CD8-positive, alpha-beta memory T cell (primary cell): ENCODE measurements around the gene LRRC8D. TPM values are rescaled to one million over a fixed set of nuclear protein-coding genes. Genes with fewer than 3 reads are reported as not detected.
A peak's percentile ranks its signal among the peaks of the same experiment; 100 is the strongest.
"Not testable (repeated sequence)": the region's sequence is repeated elsewhere in the genome, so short reads cannot be mapped to it uniquely, and the experiment has no call there.

Experiments used
- CTCF ChIA-PET: fragments of 350-600 bp; sonication (Branson Sonifier 250); formaldehyde crosslinking; loops from one replicate; lab custom pipeline; 2021; ENCODE audit warnings: antibody characterized with exemption; lab: Charles Lee
- POLR2A ChIA-PET: fragments of 350-600 bp; sonication (Branson Sonifier 250); formaldehyde crosslinking; loops from one replicate; lab custom pipeline; 2021; ENCODE audit warnings: antibody characterized with exemption; lab: Charles Lee
- DNase-seq, 5 donors: peaks; one replicate each; pipeline versions ENCODE4 v3.0.0 to v3.0.0-alpha.2; 2020 to 2022; ENCODE audit warnings: mixed read lengths in 1 of 5
- H3K27ac ChIP-seq: one replicate; pipeline ENCODE4 v1.7.0; 2013; ENCODE audit warnings: low read depth, mild to moderate bottlenecking, low read length, moderate library complexity
- H3K27me3 ChIP-seq: 2 replicates; pipeline ENCODE4 v1.7.0; 2013; ENCODE audit warnings: low read length, mild to moderate bottlenecking; ENCODE audit not compliant: insufficient read depth, poor library complexity, severe bottlenecking
- H3K36me3 ChIP-seq: 2 replicates; pipeline ENCODE4 v1.7.0; 2013; ENCODE audit warnings: mild to moderate bottlenecking, low read length, moderate library complexity; ENCODE audit not compliant: insufficient read depth
- H3K4me1 ChIP-seq: 2 replicates; pipeline ENCODE4 v1.7.0; 2013; ENCODE audit warnings: mild to moderate bottlenecking, low read length, moderate library complexity; ENCODE audit not compliant: insufficient read depth
- H3K4me3 ChIP-seq: 2 replicates; pipeline ENCODE4 v1.7.0; 2013; ENCODE audit warnings: mild to moderate bottlenecking, low read length
- H3K9me3 ChIP-seq: 2 replicates; pipeline ENCODE4 v1.7.0; 2013; ENCODE audit warnings: mild to moderate bottlenecking, low read length
- H3K27ac Mint-ChIP-seq, 8 donors: one replicate each; pipeline ENCODE4 v1.8.0; 2020 to 2021; ENCODE audit warnings: mixed read lengths in 8 of 8, mild to moderate bottlenecking in 6 of 8, inconsistent platforms in 3 of 8, moderate library complexity in 3 of 8
- H3K27me3 Mint-ChIP-seq, 2 donors: one replicate each; pipeline ENCODE4 v1.8.0; 2020 to 2021; ENCODE audit warnings: mixed read lengths in 2 of 2, mild to moderate bottlenecking in 1 of 2, moderate library complexity in 1 of 2
- H3K36me3 Mint-ChIP-seq, 3 donors: one replicate each; pipeline ENCODE4 v1.8.0; 2020 to 2021; ENCODE audit warnings: mixed read lengths in 3 of 3, inconsistent platforms in 1 of 3, mild to moderate bottlenecking in 1 of 3
- H3K4me1 Mint-ChIP-seq, 3 donors: one replicate each; pipeline ENCODE4 v1.8.0; 2020 to 2021; ENCODE audit warnings: mixed read lengths in 3 of 3, inconsistent platforms in 1 of 3, mild to moderate bottlenecking in 1 of 3
- H3K4me3 Mint-ChIP-seq, 7 donors: one replicate each; pipeline ENCODE4 v1.8.0; 2020 to 2021; ENCODE audit warnings: mixed read lengths in 7 of 7, mild to moderate bottlenecking in 6 of 7, moderate library complexity in 4 of 7, inconsistent platforms in 2 of 7
- H3K9me3 Mint-ChIP-seq, 5 donors: one replicate each; pipeline ENCODE4 v1.8.0; 2020 to 2022; ENCODE audit warnings: mixed read lengths in 5 of 5, mild to moderate bottlenecking in 3 of 5, moderate library complexity in 2 of 5, inconsistent platforms in 1 of 5
- polyA plus RNA-seq: library from polyadenylated mRNA; unstranded; fragments of 300-500 nt; fragmentation: Illumina TruSeq; gene quantifications from one replicate; pipeline ENCODE4 v1.2.3, GENCODE V29; 2021
- total RNA-seq, 2 experiments: library from RNA; stranded (reverse); gene quantifications; one replicate each; pipeline ENCODE4 v1.2.3, GENCODE V29; 2021

LRRC8D gene
- total and polyA plus RNA-seq, 3 experiments from 2014 or later: 39.0 to 56.3 (median 41.9) TPM

GRCh38 chr1:89919174-89919573 lies 98.3 kb downstream of the LRRC8D start:
- Histone ChIP-seq H3K36me3 (no peaks in the 10 kb centered on the region), H3K4me1 (no peaks in the 10 kb centered on the region), H3K27me3 (no peaks in the 10 kb centered on the region), H3K27ac (no peak overlapping the region), H3K4me3 (no peak overlapping the region), H3K9me3 (no peaks in the 10 kb centered on the region)
- H3K4me1 Mint-ChIP-seq: peaks cover 9 to 24% (median 24%) of the 10 kb centered on the region in 3 donors
- H3K36me3 Mint-ChIP-seq: peaks cover 8 to 35% (median 23%) of the 10 kb centered on the region in 3 donors
- H3K9me3 Mint-ChIP-seq: peaks cover 0 to 8% (median 0%) of the 10 kb centered on the region in 5 donors
- DNase-seq: no peak
- no peaks in the 10 kb centered on the region for H3K27me3 Mint-ChIP-seq
- ChIA-PET POLR2A (interaction anchor here (0.6 kb wide), 1 partner anchor 267 kb away, joined by 3 read pairs; no protein-coding TSS in a partner anchor), CTCF (no interaction called here)
- H3K27ac Mint-ChIP-seq: peak overlapping the region in 1 of 8 donors; percentile 28
- no peak overlapping the region for H3K4me3 Mint-ChIP-seq

- CTCF ChIA-PET: no interaction called here
- no peak for DNase-seq
- H3K27me3 Mint-ChIP-seq: no peaks in the 10 kb centered on the region
These were observed 102.1 kb downstream of the LRRC8D start for GRCh38 chr1:89922911-89923310.

GRCh38 chr1:89923517-89923916 lies 102.7 kb downstream of the LRRC8D start:
- no peak overlapping the region for H3K4me3 ChIP-seq
- Mint-ChIP-seq H3K4me3 (no peak overlapping the region), H3K9me3 (peaks cover 0 to 8% (median 0%) of the 10 kb centered on the region in 5 donors), H3K27ac (peak overlapping the region in 1 of 8 donors; percentile 29), H3K27me3 (no peaks in the 10 kb centered on the region), H3K4me1 (peaks cover 10 to 20% (median 16%) of the 10 kb centered on the region in 3 donors), H3K36me3 (peaks cover 10 to 30% (median 25%) of the 10 kb centered on the region in 3 donors)
- H3K27me3 ChIP-seq: no peaks in the 10 kb centered on the region
- H3K36me3 ChIP-seq: no peaks in the 10 kb centered on the region
- H3K27ac ChIP-seq: no peak overlapping the region
- no peaks in the 10 kb centered on the region for H3K9me3 ChIP-seq
- DNase-seq: no peak
- CTCF ChIA-PET: no interaction called here
- POLR2A ChIA-PET: no interaction called here
- no peaks in the 10 kb centered on the region for H3K4me1 ChIP-seq

More at GRCh38 chr1:89922911-89923310, 102.1 kb downstream of the LRRC8D start:
- Mint-ChIP-seq H3K27ac (no peak overlapping the region), H3K4me1 (peaks cover 10 to 19% (median 18%) of the 10 kb centered on the region in 3 donors), H3K9me3 (peaks cover 0 to 8% (median 0%) of the 10 kb centered on the region in 5 donors), H3K36me3 (peaks cover 9 to 31% (median 25%) of the 10 kb centered on the region in 3 donors), H3K4me3 (no peak overlapping the region)
- H3K36me3 ChIP-seq: no peaks in the 10 kb centered on the region
- H3K27ac ChIP-seq: no peak overlapping the region
- H3K4me3 ChIP-seq: no peak overlapping the region
- H3K4me1 ChIP-seq: no peaks in the 10 kb centered on the region
- no peaks in the 10 kb centered on the region for H3K9me3 ChIP-seq
- POLR2A ChIA-PET: no interaction called here
- H3K27me3 ChIP-seq: no peaks in the 10 kb centered on the region

GRCh38 chr1:89924075-89924474 lies 103.2 kb downstream of the LRRC8D start:
- H3K9me3 Mint-ChIP-seq, H3K27ac ChIP-seq, POLR2A ChIA-PET, H3K4me3 Mint-ChIP-seq, DNase-seq, H3K27me3 Mint-ChIP-seq, H3K4me3 ChIP-seq, H3K9me3 ChIP-seq, H3K36me3 ChIP-seq, H3K4me1 ChIP-seq, CTCF ChIA-PET, H3K27me3 ChIP-seq: not testable (repeated sequence)
- Mint-ChIP-seq H3K27ac (peak overlapping the region in 1 of 8 donors; percentile 29), H3K4me1 (peaks cover 11 to 15% (median 13%) of the 10 kb centered on the region in 3 donors), H3K36me3 (peaks cover 12 to 30% (median 27%) of the 10 kb centered on the region in 3 donors)

- H3K27me3 ChIP-seq: no peaks in the 10 kb centered on the region
- ChIA-PET CTCF (interaction anchor here (0.6 kb wide), 1 partner anchor 51 kb away, joined by 4 read pairs; no protein-coding TSS in a partner anchor), POLR2A (no interaction called here)
- no peaks in the 10 kb centered on the region for H3K4me1 ChIP-seq
- H3K27ac Mint-ChIP-seq: peak overlapping the region in 1 of 8 donors; percentile 68
- no peak overlapping the region for H3K27ac ChIP-seq
- peaks cover 0 to 8% (median 0%) of the 10 kb centered on the region in 5 donors for H3K9me3 Mint-ChIP-seq
- H3K4me3 ChIP-seq: no peak overlapping the region
- H3K36me3 ChIP-seq: no peaks in the 10 kb centered on the region
- H3K4me3 Mint-ChIP-seq: no peak overlapping the region
- peaks cover 9 to 11% (median 10%) of the 10 kb centered on the region in 3 donors for H3K4me1 Mint-ChIP-seq
- DNase-seq: no peak
- H3K36me3 Mint-ChIP-seq: peaks cover 14 to 31% (median 29%) of the 10 kb centered on the region in 3 donors
- no peaks in the 10 kb centered on the region for H3K9me3 ChIP-seq
- no peaks in the 10 kb centered on the region for H3K27me3 Mint-ChIP-seq
These were observed 106.2 kb downstream of the LRRC8D start for GRCh38 chr1:89927049-89927448.

- H3K27ac Mint-ChIP-seq: no peak overlapping the region
- CTCF ChIA-PET: interaction anchor here (0.6 kb wide), 1 partner anchor 50 kb away, joined by 4 read pairs; no protein-coding TSS in a partner anchor
- peaks cover 0 to 8% (median 0%) of the 10 kb centered on the region in 5 donors for H3K9me3 Mint-ChIP-seq
- no peaks in the 10 kb centered on the region for H3K27me3 Mint-ChIP-seq
- H3K27me3 ChIP-seq: no peaks in the 10 kb centered on the region
- H3K4me1 ChIP-seq: no peaks in the 10 kb centered on the region
- no peaks in the 10 kb centered on the region for H3K9me3 ChIP-seq
- no peak overlapping the region for H3K27ac ChIP-seq
- POLR2A ChIA-PET: no interaction called here
- no peak overlapping the region for H3K4me3 ChIP-seq
- H3K36me3 Mint-ChIP-seq: peaks cover 17 to 31% (median 28%) of the 10 kb centered on the region in 3 donors
- no peaks in the 10 kb centered on the region for H3K36me3 ChIP-seq
- DNase-seq: no peak
- no peak overlapping the region for H3K4me3 Mint-ChIP-seq
- H3K4me1 Mint-ChIP-seq: peaks cover 9 to 11% (median 10%) of the 10 kb centered on the region in 3 donors
These were observed 106.6 kb downstream of the LRRC8D start for GRCh38 chr1:89927478-89927877.

- CTCF ChIA-PET: no interaction called here
- POLR2A ChIA-PET: no interaction called here
- no peak for DNase-seq
- peaks cover 0 to 3% (median 0%) of the 10 kb centered on the region in 5 donors for H3K9me3 Mint-ChIP-seq
- H3K36me3 Mint-ChIP-seq: peaks cover 25 to 36% (median 28%) of the 10 kb centered on the region in 3 donors
- Histone ChIP-seq H3K4me3 (no peak overlapping the region), H3K27me3 (no peaks in the 10 kb centered on the region), H3K27ac (no peak overlapping the region), H3K36me3 (no peaks in the 10 kb centered on the region), H3K4me1 (no peaks in the 10 kb centered on the region), H3K9me3 (no peaks in the 10 kb centered on the region)
- peak overlapping the region in 1 of 8 donors; percentile 52 for H3K27ac Mint-ChIP-seq
- no peak overlapping the region for H3K4me3 Mint-ChIP-seq
- H3K4me1 Mint-ChIP-seq: peaks cover 9 to 11% (median 10%) of the 10 kb centered on the region in 3 donors
- no peaks in the 10 kb centered on the region for H3K27me3 Mint-ChIP-seq
These were observed 107.7 kb downstream of the LRRC8D start for GRCh38 chr1:89928506-89928905.

- no peak for DNase-seq
- ChIA-PET CTCF (no interaction called here), POLR2A (no interaction called here)
- no peaks in the 10 kb centered on the region for H3K36me3 ChIP-seq
- Mint-ChIP-seq H3K27ac (peak overlapping the region in 1 of 8 donors; percentile 42), H3K4me3 (no peak overlapping the region), H3K4me1 (peaks cover 9 to 11% (median 10%) of the 10 kb centered on the region in 3 donors), H3K36me3 (peaks cover 29 to 36% (median 33%) of the 10 kb centered on the region in 3 donors), H3K9me3 (no peaks in the 10 kb centered on the region), H3K27me3 (no peaks in the 10 kb centered on the region)
- H3K4me1 ChIP-seq: no peaks in the 10 kb centered on the region
- no peak overlapping the region for H3K4me3 ChIP-seq
- H3K9me3 ChIP-seq: no peaks in the 10 kb centered on the region
- H3K27me3 ChIP-seq: no peaks in the 10 kb centered on the region
- H3K27ac ChIP-seq: no peak overlapping the region
These were observed 108.7 kb downstream of the LRRC8D start for GRCh38 chr1:89929467-89930063.
